T-cell (primary cell): Measurements from ENCODE around the gene CYB561D2. TPM values are rescaled to one million over a fixed set of nuclear protein-coding genes. Genes with fewer than 3 reads are reported as not detected.

Experiments used
- total RNA-seq, 35 experiments: library from RNA in 6 of 35; stranded (reverse) in 6 of 35; fragments of 120-200 nt in 1 of 35; gene quantifications; one replicate each; pipeline versions ENCODE4 v1.2.1 to v1.2.4 and lab custom pipeline; 2013 to 2026

Gene CYB561D2
- total RNA-seq, 5 donors from 2014 or later (not counting 1 experiment from before 2014, with no cell fraction given), result 25.7 to 45.3 (median 32.7) TPM

Other genes with a start within 250 kb of the CYB561D2 start
- under 1 TPM in 4 of 5 donors, not detected in 1; 0.32 to 0.46 (median 0.36) TPM for gene SEMA3F, start 195.5 kb upstream of the CYB561D2 start, total RNA-seq
- gene GNAT1, start 159.3 kb upstream of the CYB561D2 start, total RNA-seq, result under 1 TPM in 1 of 5 donors, not detected in 4; 0.28 TPM
- under 1 TPM in 4 of 5 donors, not detected in 1; 0.29 to 0.98 (median 0.44) TPM for gene SLC38A3, start 145.6 kb upstream of the CYB561D2 start, total RNA-seq
- 100 to 1,000 TPM; 257 to 313 (median 287) TPM for gene GNAI2, start 114.7 kb upstream of the CYB561D2 start, total RNA-seq
- gene SEMA3B, start 81.7 kb upstream of the CYB561D2 start, total RNA-seq, result 1 to 10 TPM in 3 of 5 donors, under 1 TPM in 2; 0.33 to 2.5 (median 1.5) TPM
- not detected for gene LSMEM2, start 71.8 kb upstream of the CYB561D2 start, total RNA-seq
- 10 to 100 TPM; 50.0 to 91.2 (median 75.9) TPM for gene IFRD2, start 58.4 kb upstream of the CYB561D2 start, total RNA-seq
- 1 to 10 TPM; 2.6 to 6.2 (median 3.9) TPM for gene HYAL3, start 51.5 kb upstream of the CYB561D2 start, total RNA-seq
- 10 to 100 TPM; 33.8 to 45.7 (median 43.9) TPM for gene NAA80, start 51.5 kb upstream of the CYB561D2 start, total RNA-seq
- gene HYAL1, start 47.3 kb upstream of the CYB561D2 start, total RNA-seq, result under 1 TPM in 3 of 5 donors, not detected in 2; 0.61 to 0.79 (median 0.69) TPM
- 1 to 10 TPM in 4 of 5 donors, under 1 TPM in 1; 0.50 to 6.8 (median 3.0) TPM for gene HYAL2, start 28.1 kb upstream of the CYB561D2 start, total RNA-seq
- 10 to 100 TPM; 14.9 to 33.1 (median 26.8) TPM for gene TUSC2, start 22.6 kb upstream of the CYB561D2 start, total RNA-seq
- 100 to 1,000 TPM in 1 of 5 donors, 10 to 100 TPM in 4; 73.2 to 153 (median 79.6) TPM for gene RASSF1, start 10.0 kb upstream of the CYB561D2 start, total RNA-seq
- gene ZMYND10, start 5.1 kb upstream of the CYB561D2 start, total RNA-seq, result 1 to 10 TPM; 1.2 to 6.1 (median 2.9) TPM
- 10 to 100 TPM; 26.6 to 52.2 (median 48.1) TPM for gene NPRL2, start 87 bp upstream of the CYB561D2 start, total RNA-seq
- 10 to 100 TPM; 13.9 to 35.2 (median 33.1) TPM for gene TMEM115, start 8.7 kb downstream of the CYB561D2 start, total RNA-seq
- 1 to 10 TPM; 2.6 to 8.9 (median 4.1) TPM for gene CACNA2D2, start 152.8 kb downstream of the CYB561D2 start, total RNA-seq
- 10 to 100 TPM; 15.3 to 24.7 (median 19.5) TPM for gene C3orf18, start 216.9 kb downstream of the CYB561D2 start, total RNA-seq
- 10 to 100 TPM; 35.5 to 66.6 (median 42.0) TPM for gene HEMK1, start 218.7 kb downstream of the CYB561D2 start, total RNA-seq